NCI-H82 treated with DMSO at 0.1 percent for 48 hours (cell line): ENCODE results near the gene RNU6-7.
A peak's percentile ranks its signal among the peaks of the same experiment; 100 is the strongest.

Source experiments
- DNase-seq: peaks from one replicate; lab custom pipeline; 2025; ENCODE audit not compliant: unreplicated experiment; lab: John Stamatoyannopoulos, UW

Gene RNU6-7

GRCh38 chr14:32201816-32202490, at the start of gene RNU6-7:
Gene RNU6-7, plus strand, starts transcription at chr14:32202045.
- DNase-seq, result peak; percentile 44

- no peak for DNase-seq
Observed at GRCh38 chr14:32166029-32166428, 35.8 kb upstream of the RNU6-7 start.

- DNase-seq, result no peak
Observed at GRCh38 chr14:32166924-32167323, 34.9 kb upstream of the RNU6-7 start.

- DNase-seq, result no peak
Observed at GRCh38 chr14:32167907-32168306, 33.9 kb upstream of the RNU6-7 start.

GRCh38 chr14:32169191-32169590, 32.7 kb upstream of the RNU6-7 start:
- no peak for DNase-seq

- no peak for DNase-seq
Observed at GRCh38 chr14:32171469-32171868, 30.4 kb upstream of the RNU6-7 start.

GRCh38 chr14:32183151-32184058, 18.4 kb upstream of the RNU6-7 start:
- DNase-seq, result no peak

GRCh38 chr14:32185097-32185496, 16.7 kb upstream of the RNU6-7 start:
- no peak for DNase-seq

- no peak for DNase-seq
Observed at GRCh38 chr14:32186248-32186647, 15.6 kb upstream of the RNU6-7 start.

GRCh38 chr14:32189811-32190210, 12.0 kb upstream of the RNU6-7 start:
- no peak for DNase-seq

- DNase-seq, result no peak
Observed at GRCh38 chr14:32190673-32191072, 11.2 kb upstream of the RNU6-7 start.

- DNase-seq, result no peak
Observed at GRCh38 chr14:32192712-32193373, 9.0 kb upstream of the RNU6-7 start.

GRCh38 chr14:32193532-32193931, 8.3 kb upstream of the RNU6-7 start:
- DNase-seq, result no peak

GRCh38 chr14:32195636-32196035, 6.2 kb upstream of the RNU6-7 start:
- DNase-seq, result no peak

GRCh38 chr14:32197919-32198318, 3.9 kb upstream of the RNU6-7 start:
- no peak for DNase-seq

GRCh38 chr14:32200368-32201192, 1.3 kb upstream of the RNU6-7 start:
- DNase-seq, result no peak

GRCh38 chr14:32201193-32201815, 541 bp upstream of the RNU6-7 start:
- DNase-seq, result peak; percentile 62

- peak; percentile 33 for DNase-seq
Observed at GRCh38 chr14:32202491-32202997, 699 bp downstream of the RNU6-7 start.

GRCh38 chr14:32202998-32203882, 1.4 kb downstream of the RNU6-7 start, which contains the start of gene RNU6-8:
Gene RNU6-8, minus strand, starts transcription at chr14:32203269.
- DNase-seq, result peak; percentile 56
